Ishikawa (cell line): ENCODE data around the gene ESYT1.

Experiments
- CEBPB ChIP-seq: IDR thresholded peaks from 2 replicates; pipeline ENCODE4 v1.6.1; 2012
- CREB1 ChIP-seq: IDR thresholded peaks from 2 replicates; pipeline ENCODE4 v1.6.1; 2012; ENCODE audit warnings: low read depth
- EGR1 ChIP-seq: IDR thresholded peaks from 2 replicates; pipeline ENCODE4 v1.6.1; 2012
- EP300 ChIP-seq: IDR thresholded peaks from 2 replicates; pipeline ENCODE4 v1.6.1; 2012; ENCODE audit warnings: borderline replicate concordance
- FOXM1 ChIP-seq: IDR thresholded peaks from 2 replicates; pipeline ENCODE4 v1.6.1; 2012; ENCODE audit warnings: low read depth, borderline replicate concordance
- NFIC ChIP-seq: IDR thresholded peaks from 2 replicates; pipeline ENCODE4 v1.6.1; 2012
- RAD21 ChIP-seq: IDR thresholded peaks from 2 replicates; pipeline ENCODE4 v1.6.1; 2012; ENCODE audit warnings: low read depth
- TAF1 ChIP-seq: IDR thresholded peaks from 2 replicates; pipeline ENCODE4 v1.6.1; 2012; ENCODE audit warnings: low read depth, mild to moderate bottlenecking
- TCF12 ChIP-seq: IDR thresholded peaks from 2 replicates; pipeline ENCODE4 v1.6.1; 2012; ENCODE audit warnings: low read depth
- TEAD4 ChIP-seq: IDR thresholded peaks from 2 replicates; pipeline ENCODE4 v1.6.1; 2012
- USF1 ChIP-seq: IDR thresholded peaks from 2 replicates; pipeline ENCODE4 v1.6.1; 2012
- YY1 ChIP-seq: IDR thresholded peaks from 2 replicates; pipeline ENCODE4 v1.6.1; 2012; ENCODE audit warnings: low read depth
- ZBTB7A ChIP-seq: IDR thresholded peaks from 2 replicates; pipeline ENCODE4 v1.6.1; 2012; ENCODE audit warnings: low read depth
- TF ChIP-seq, protein P1 (sequence below): IDR thresholded peaks from 2 replicates; pipeline ENCODE4 v1.6.1; 2012; ENCODE audit warnings: low read depth, mild to moderate bottlenecking
- TF ChIP-seq, protein P2 (sequence below): IDR thresholded peaks from 2 replicates; pipeline ENCODE4 v1.6.1; 2012

The ESYT1 gene

GRCh38 chr12:56084958-56085543 is 43.0 kb upstream of the ESYT1 start:
- TF ChIP-seq, protein P1, sequence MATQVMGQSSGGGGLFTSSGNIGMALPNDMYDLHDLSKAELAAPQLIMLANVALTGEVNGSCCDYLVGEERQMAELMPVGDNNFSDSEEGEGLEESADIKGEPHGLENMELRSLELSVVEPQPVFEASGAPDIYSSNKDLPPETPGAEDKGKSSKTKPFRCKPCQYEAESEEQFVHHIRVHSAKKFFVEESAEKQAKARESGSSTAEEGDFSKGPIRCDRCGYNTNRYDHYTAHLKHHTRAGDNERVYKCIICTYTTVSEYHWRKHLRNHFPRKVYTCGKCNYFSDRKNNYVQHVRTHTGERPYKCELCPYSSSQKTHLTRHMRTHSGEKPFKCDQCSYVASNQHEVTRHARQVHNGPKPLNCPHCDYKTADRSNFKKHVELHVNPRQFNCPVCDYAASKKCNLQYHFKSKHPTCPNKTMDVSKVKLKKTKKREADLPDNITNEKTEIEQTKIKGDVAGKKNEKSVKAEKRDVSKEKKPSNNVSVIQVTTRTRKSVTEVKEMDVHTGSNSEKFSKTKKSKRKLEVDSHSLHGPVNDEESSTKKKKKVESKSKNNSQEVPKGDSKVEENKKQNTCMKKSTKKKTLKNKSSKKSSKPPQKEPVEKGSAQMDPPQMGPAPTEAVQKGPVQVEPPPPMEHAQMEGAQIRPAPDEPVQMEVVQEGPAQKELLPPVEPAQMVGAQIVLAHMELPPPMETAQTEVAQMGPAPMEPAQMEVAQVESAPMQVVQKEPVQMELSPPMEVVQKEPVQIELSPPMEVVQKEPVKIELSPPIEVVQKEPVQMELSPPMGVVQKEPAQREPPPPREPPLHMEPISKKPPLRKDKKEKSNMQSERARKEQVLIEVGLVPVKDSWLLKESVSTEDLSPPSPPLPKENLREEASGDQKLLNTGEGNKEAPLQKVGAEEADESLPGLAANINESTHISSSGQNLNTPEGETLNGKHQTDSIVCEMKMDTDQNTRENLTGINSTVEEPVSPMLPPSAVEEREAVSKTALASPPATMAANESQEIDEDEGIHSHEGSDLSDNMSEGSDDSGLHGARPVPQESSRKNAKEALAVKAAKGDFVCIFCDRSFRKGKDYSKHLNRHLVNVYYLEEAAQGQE, result no peak
- TF ChIP-seq RAD21 (peak; percentile 48), TCF12 (no peak)

GRCh38 chr12:56086096-56086495 is 42.0 kb upstream of the ESYT1 start:
- TF ChIP-seq TEAD4 (0 out of 2 replicates have a peak, but pooled peaks have one; percentile 36), ZBTB7A (no peak), EP300 (peak; percentile 34; the same call in 1 of the 2 replicates), CREB1 (no peak), USF1 (peak; percentile 48), TCF12 (peak; percentile 65)

- TF ChIP-seq TEAD4 (no peak), USF1 (no peak), RAD21 (no peak), FOXM1 (no peak), CREB1 (no peak), TCF12 (no peak), YY1 (no peak), EP300 (no peak)
Observed at GRCh38 chr12:56086608-56087007, 41.5 kb upstream of the ESYT1 start.

GRCh38 chr12:56087220-56087619 is 40.8 kb upstream of the ESYT1 start:
- no peak for TF ChIP-seq CEBPB
- no peak for TF ChIP-seq YY1
- TF ChIP-seq CREB1, result no peak
- TF ChIP-seq TAF1, result no peak
- TF ChIP-seq, protein P2, sequence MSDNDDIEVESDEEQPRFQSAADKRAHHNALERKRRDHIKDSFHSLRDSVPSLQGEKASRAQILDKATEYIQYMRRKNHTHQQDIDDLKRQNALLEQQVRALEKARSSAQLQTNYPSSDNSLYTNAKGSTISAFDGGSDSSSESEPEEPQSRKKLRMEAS, result peak; percentile 41; the same call in 1 of the 2 replicates

DNA sequence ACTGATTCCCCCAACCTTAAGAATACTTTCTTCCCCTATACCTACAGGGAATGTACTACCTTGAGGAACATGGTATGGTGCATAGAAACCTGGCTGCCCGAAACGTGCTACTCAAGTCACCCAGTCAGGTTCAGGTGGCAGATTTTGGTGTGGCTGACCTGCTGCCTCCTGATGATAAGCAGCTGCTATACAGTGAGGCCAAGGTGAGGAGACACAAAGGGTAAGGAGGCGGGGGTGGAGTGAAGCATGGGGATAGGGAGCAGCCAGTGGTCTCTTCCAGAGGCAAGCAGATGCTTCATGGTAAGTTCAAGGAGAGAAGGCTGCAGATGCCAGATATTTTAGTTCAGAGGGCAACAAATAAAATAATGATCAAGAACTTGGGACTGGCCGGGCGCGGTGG is 30.3 kb upstream of the ESYT1 start:
- no peak for TF ChIP-seq FOXM1

DNA sequence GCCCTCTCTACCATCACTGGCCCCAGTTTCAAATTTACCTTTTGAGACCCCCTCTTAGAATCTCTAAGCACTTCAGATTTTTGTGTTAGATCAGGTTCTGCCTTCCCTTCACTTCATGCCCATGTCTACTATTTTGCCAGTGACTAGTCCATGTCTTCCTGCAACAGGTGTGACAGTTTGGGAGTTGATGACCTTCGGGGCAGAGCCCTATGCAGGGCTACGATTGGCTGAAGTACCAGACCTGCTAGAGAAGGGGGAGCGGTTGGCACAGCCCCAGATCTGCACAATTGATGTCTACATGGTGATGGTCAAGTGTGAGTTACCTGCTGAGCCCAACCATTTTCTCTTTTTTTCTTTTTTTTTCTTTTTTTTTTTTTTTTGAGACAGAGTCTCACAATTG is 29.5 kb upstream of the ESYT1 start:
- TF ChIP-seq, protein P1, result no peak
- TF ChIP-seq TAF1, result no peak
- no peak for TF ChIP-seq NFIC
- no peak for TF ChIP-seq USF1
- TF ChIP-seq, protein P2, result no peak
- TF ChIP-seq ZBTB7A, result no peak
- TF ChIP-seq YY1, result no peak
- TF ChIP-seq TEAD4, result no peak
- no peak for TF ChIP-seq EP300
- TF ChIP-seq RAD21, result no peak
- no peak for TF ChIP-seq TCF12
- TF ChIP-seq CREB1, result no peak
- TF ChIP-seq EGR1, result no peak

DNA sequence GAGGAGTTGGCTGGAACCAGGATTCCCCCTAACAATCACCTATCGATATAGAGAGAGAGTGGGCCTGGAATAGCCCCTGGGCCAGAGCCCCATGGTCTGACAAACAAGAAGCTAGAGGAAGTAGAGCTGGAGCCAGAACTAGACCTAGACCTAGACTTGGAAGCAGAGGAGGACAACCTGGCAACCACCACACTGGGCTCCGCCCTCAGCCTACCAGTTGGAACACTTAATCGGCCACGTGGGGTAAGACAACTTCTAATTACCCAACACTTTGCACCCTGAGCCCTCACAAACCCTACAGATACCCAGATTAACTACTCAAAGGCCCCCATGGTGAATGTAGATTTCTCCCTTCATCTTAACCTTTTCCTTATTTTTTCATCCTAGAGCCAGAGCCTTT is 28.3 kb upstream of the ESYT1 start:
- no peak for TF ChIP-seq TAF1
- TF ChIP-seq RAD21, result no peak
- no peak for TF ChIP-seq TEAD4
- no peak for TF ChIP-seq FOXM1
- TF ChIP-seq NFIC, result no peak
- TF ChIP-seq, protein P2, result no peak
- no peak for TF ChIP-seq CEBPB
- TF ChIP-seq EGR1, result no peak
- TF ChIP-seq, protein P1, result no peak
- TF ChIP-seq CREB1, result no peak
- TF ChIP-seq TCF12, result no peak
- no peak for TF ChIP-seq ZBTB7A
- no peak for TF ChIP-seq USF1
- TF ChIP-seq EP300, result no peak
- no peak for TF ChIP-seq YY1
